HEK293T (cell line): ENCODE results near the gene SAYSD1.

Experiments
- BHLHE40 ChIP-seq: fragments of 450-650 bp; IDR thresholded peaks from 2 replicates; pipeline ENCODE4 v1.6.1; 2016; ENCODE audit warnings: mild to moderate bottlenecking, moderate library complexity, borderline replicate concordance
- L3MBTL2 ChIP-seq: fragments of 450-650 bp; conservative IDR thresholded peaks from 2 replicates; pipeline ENCODE4 v1.6.1; 2016; ENCODE audit warnings: mild to moderate bottlenecking
- SP1 ChIP-seq: fragments of 450-650 bp; IDR thresholded peaks from 2 replicates; pipeline ENCODE4 v1.6.1; 2017
- SUZ12 ChIP-seq: fragments of 450-650 bp; IDR thresholded peaks from 2 replicates; pipeline ENCODE4 v1.6.1; 2016; ENCODE audit warnings: mild to moderate bottlenecking

DNA sequence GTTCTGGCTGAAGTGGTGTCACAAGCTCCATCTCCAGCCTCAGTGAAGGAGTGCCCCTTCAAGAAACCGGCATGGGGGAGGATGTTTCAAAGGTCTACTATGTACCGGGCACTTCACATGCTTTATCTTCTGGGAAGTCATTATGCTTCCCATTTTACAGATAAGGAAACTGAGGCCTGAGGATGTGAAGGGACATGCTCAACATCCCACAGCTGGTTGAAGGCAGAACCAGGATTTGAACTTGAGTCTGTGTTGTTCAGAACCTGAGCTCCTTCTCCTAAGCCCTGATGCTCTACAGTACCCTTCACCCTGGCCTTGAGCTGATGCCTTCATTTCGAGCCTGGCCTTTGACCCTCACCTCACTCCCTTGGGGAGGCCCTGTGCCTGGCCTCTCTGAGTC is 53.4 kb downstream of the SAYSD1 start:
- no peak for TF ChIP-seq SP1
- TF ChIP-seq L3MBTL2, result no peak
- no peak for TF ChIP-seq BHLHE40
- TF ChIP-seq SUZ12, result no peak
